CD4-positive, alpha-beta T cell treated with Interferon alpha-2 for 1 hour (primary cell): ENCODE results near the gene ACAT1.
"Not testable (repeated sequence)": the region's sequence is repeated elsewhere in the genome, so short reads cannot be mapped to it uniquely, and the experiment has no call there.

Experiments
- DNase-seq, 2 donors: peaks; one replicate each; pipeline ENCODE4 v3.0.0-alpha.2; 2020 to 2022

Gene ACAT1

GRCh38 chr11:108121274-108122155 is at the start of gene ACAT1:
Gene ACAT1, plus strand, starts transcription at chr11:108121567. Its CDS starts 40 bp downstream, at chr11:108121607.
- peak; percentile 90 to 94 for DNase-seq

- no peak for DNase-seq
Measured at GRCh38 chr11:108084811-108085210, 36.6 kb upstream of the ACAT1 start.

GRCh38 chr11:108085672-108086071 is 35.7 kb upstream of the ACAT1 start:
- DNase-seq: no peak

GRCh38 chr11:108092134-108092533 is 29.2 kb upstream of the ACAT1 start:
- DNase-seq: no peak

- no peak for DNase-seq
Measured at GRCh38 chr11:108093128-108093904, 28.1 kb upstream of the ACAT1 start.

- DNase-seq: no peak
Measured at GRCh38 chr11:108097179-108097578, 24.2 kb upstream of the ACAT1 start.

GRCh38 chr11:108101090-108101775 is 20.1 kb upstream of the ACAT1 start:
- DNase-seq: no peak

- DNase-seq: no peak
Measured at GRCh38 chr11:108111126-108111525, 10.2 kb upstream of the ACAT1 start.

- DNase-seq: no peak
Measured at GRCh38 chr11:108112057-108112456, 9.3 kb upstream of the ACAT1 start.

GRCh38 chr11:108115500-108116140 is 5.7 kb upstream of the ACAT1 start:
- DNase-seq: no peak

- DNase-seq: peak in 1 of 2 donors; percentile 58
Measured at GRCh38 chr11:108117746-108118371, 3.5 kb upstream of the ACAT1 start.

- DNase-seq: not testable (repeated sequence)
Measured at GRCh38 chr11:108120936-108121273, 462 bp upstream of the ACAT1 start.

- DNase-seq: no peak
Measured at GRCh38 chr11:108122166-108122628, 830 bp downstream of the ACAT1 start.

- DNase-seq: no peak
Measured at GRCh38 chr11:108125096-108125495, 3.7 kb downstream of the ACAT1 start.

GRCh38 chr11:108128772-108129171 is 7.4 kb downstream of the ACAT1 start:
- DNase-seq: no peak

- DNase-seq: no peak
Measured at GRCh38 chr11:108131993-108132392, 10.6 kb downstream of the ACAT1 start.

GRCh38 chr11:108132993-108133538 is 11.7 kb downstream of the ACAT1 start:
- not testable (repeated sequence) for DNase-seq

- DNase-seq: peak in 1 of 2 donors; percentile 41
Measured at GRCh38 chr11:108135845-108136544, 14.6 kb downstream of the ACAT1 start.

GRCh38 chr11:108137212-108137611 is 15.8 kb downstream of the ACAT1 start:
- DNase-seq: no peak

GRCh38 chr11:108142304-108142703 is 20.9 kb downstream of the ACAT1 start:
- DNase-seq: no peak

GRCh38 chr11:108144615-108145014 is 23.2 kb downstream of the ACAT1 start:
- DNase-seq: no peak
